Sigmoid colon (tissue), 7 donors: Measurements from ENCODE around the gene TMCO6. TPM values are rescaled to one million over a fixed set of nuclear protein-coding genes. Genes with fewer than 3 reads are reported as not detected.
"Not testable (repeated sequence)": the region's sequence is repeated elsewhere in the genome, so short reads cannot be mapped to it uniquely, and the experiment has no call there.

Experiments
- DNase-seq: peaks from one replicate; pipeline ENCODE4 v3.0.0-alpha.2; 2019
- H3K27ac ChIP-seq, 4 donors: fragments of 200-600 bp; sonication (generic); one replicate each; pipeline ENCODE4 v1.5.1; 2016 to 2019; ENCODE audit warnings: mild to moderate bottlenecking in 1 of 4
- H3K27me3 ChIP-seq, 3 donors: fragments of 200-600 bp; sonication (generic); one replicate each; pipeline ENCODE4 v1.5.1; 2019; ENCODE audit warnings: mild to moderate bottlenecking in 1 of 3
- H3K36me3 ChIP-seq, 4 donors: fragments of 200-600 bp; sonication (generic); one replicate each; pipeline ENCODE4 v1.5.1; 2016 to 2019
- H3K4me1 ChIP-seq, 4 donors: fragments of 200-600 bp; sonication (generic); one replicate each; pipeline ENCODE4 v1.5.1; 2017 to 2019
- H3K4me3 ChIP-seq, 4 donors: fragments of 200-600 bp; sonication (generic); one replicate each; pipeline ENCODE4 v1.5.1; 2017 to 2019; ENCODE audit warnings: mild to moderate bottlenecking in 2 of 4, moderate library complexity in 1 of 4
- H3K9me3 ChIP-seq, 4 donors: fragments of 200-600 bp in 3 of 4; sonication (generic) in 3 of 4; one replicate each; pipeline versions ENCODE4 v1.5.1 to v1.6.1; 2013 to 2019
- CTCF ChIP-seq, 4 experiments: fragments of 450-650 bp in 3 of 4; fragments of 200-600 bp in 1 of 4; IDR thresholded peaks; one replicate each; pipeline ENCODE4 v1.5.1; 2016 to 2019; ENCODE audit warnings: antibody characterized with exemption in 4 of 4, mild to moderate bottlenecking in 3 of 4, moderate library complexity in 2 of 4
- EP300 ChIP-seq, 4 donors: sonication (generic); formaldehyde crosslinking; IDR thresholded peaks; one replicate each; pipeline ENCODE4 v1.6.1; 2017; ENCODE audit warnings: antibody characterized with exemption in 4 of 4
- POLR2A ChIP-seq, 2 donors: fragments of 450-650 bp; IDR thresholded peaks; one replicate each; pipeline ENCODE4 v1.6.1; 2016; ENCODE audit warnings: antibody characterized with exemption in 2 of 2, mild to moderate bottlenecking in 2 of 2, moderate library complexity in 2 of 2
- POLR2AphosphoS5 ChIP-seq, 4 donors: sonication (generic); formaldehyde crosslinking; IDR thresholded peaks; one replicate each; pipeline ENCODE4 v1.6.1; 2017; ENCODE audit warnings: antibody characterized with exemption in 4 of 4
- WGBS, 2 donors: extraction: QIAGEN DNeasy Blood & Tissue Kit; methylation state at CpG; one replicate each; pipeline ENCODE4 v1.1.7; 2013; 5-methylcytosine and 5-hydroxymethylcytosine counted together
- intact Hi-C: fragments of 100-400 bp; cut with DNase I; formaldehyde crosslinking; loops from one replicate; pipeline ENCODE4 v1.15.1; 2023
- polyA plus RNA-seq, 3 donors: library from polyadenylated mRNA; stranded (reverse); fragments of 200-250 nt; gene quantifications; one replicate each; pipeline ENCODE4 v1.2.3, GENCODE V29; 2013
- total RNA-seq, 4 donors: library from RNA; depleted of rRNA; stranded (reverse); fragments of >200 nt; gene quantifications; one replicate each; pipeline ENCODE4 v1.1.0, GENCODE V29; 2016
- donor health status: healthy with polysubstance abuse.
- donor health status: Bipolar disorder and iron deficiency.
- donor health status: healthy.

TMCO6 gene
- total and polyA plus RNA-seq, 7 donors, result 3.9 to 40.2 (median 30.5) TPM

GRCh38 chr5:140595538-140596300 lies 43.5 kb upstream of the TMCO6 start:
- DNase-seq, result peak; percentile 70
- intact Hi-C loops, result no loop called here
- Histone ChIP-seq H3K9me3 (no peaks in the 10 kb centered on the region), H3K27me3 (no peaks in the 10 kb centered on the region), H3K4me3 (no peak overlapping the region), H3K27ac (peak overlapping the region in 3 of 4 donors; percentile 5 to 53 (median 30)), H3K36me3 (no peaks in the 10 kb centered on the region), H3K4me1 (no peaks in the 10 kb centered on the region)
- 54 to 60% methylated on average over 5 of the region's 5 CpGs for WGBS, 2 donors
- TF ChIP-seq POLR2A (IDR thresholded peaks at IDR 0.05) (no peak), POLR2AphosphoS5 (IDR thresholded peaks at IDR 0.05) (peak in 2 of 4 donors; percentile 5 to 47)

GRCh38 chr5:140596321-140596741 lies 42.9 kb upstream of the TMCO6 start:
- Histone ChIP-seq H3K4me3 (peak overlapping the region in 1 of 4 donors; percentile 1), H3K9me3 (no peaks in the 10 kb centered on the region), H3K27ac (peak overlapping the region in 1 of 4 donors; percentile 30), H3K4me1 (no peaks in the 10 kb centered on the region), H3K36me3 (no peaks in the 10 kb centered on the region), H3K27me3 (no peaks in the 10 kb centered on the region)
- TF ChIP-seq POLR2AphosphoS5 (IDR thresholded peaks at IDR 0.05) (peak in 2 of 4 donors; percentile 8 to 26), POLR2A (IDR thresholded peaks at IDR 0.05) (no peak)
- intact Hi-C loops, result no loop called here
- no peak for DNase-seq
- WGBS, 2 donors, result 78 to 83% methylated on average over 1 of the region's 1 CpG

- TF ChIP-seq POLR2AphosphoS5 (IDR thresholded peaks at IDR 0.05) (no peak), EP300 (IDR thresholded peaks at IDR 0.05) (no peak), CTCF (IDR thresholded peaks at IDR 0.05) (no peak), POLR2A (IDR thresholded peaks at IDR 0.05) (no peak)
- H3K36me3 ChIP-seq, result no peaks in the 10 kb centered on the region
These were observed 40.4 kb upstream of the TMCO6 start for GRCh38 chr5:140598836-140599235.

GRCh38 chr5:140600096-140600495 lies 39.2 kb upstream of the TMCO6 start:
- no peaks in the 10 kb centered on the region for H3K4me1 ChIP-seq
- H3K36me3 ChIP-seq, result no peaks in the 10 kb centered on the region
- no peaks in the 10 kb centered on the region for H3K9me3 ChIP-seq
- no peaks in the 10 kb centered on the region for H3K27me3 ChIP-seq
- no peak overlapping the region for H3K4me3 ChIP-seq
- DNase-seq, result no peak
- TF ChIP-seq EP300 (IDR thresholded peaks at IDR 0.05) (no peak), POLR2AphosphoS5 (IDR thresholded peaks at IDR 0.05) (no peak), POLR2A (IDR thresholded peaks at IDR 0.05) (no peak), CTCF (IDR thresholded peaks at IDR 0.05) (no peak)
- intact Hi-C loops, result no loop called here
- H3K27ac ChIP-seq, result no peak overlapping the region

More at GRCh38 chr5:140598836-140599235, 40.4 kb upstream of the TMCO6 start:
- Histone ChIP-seq H3K4me1 (no peaks in the 10 kb centered on the region), H3K4me3 (no peak overlapping the region), H3K27ac (no peak overlapping the region), H3K9me3 (no peaks in the 10 kb centered on the region), H3K27me3 (no peaks in the 10 kb centered on the region)
- intact Hi-C loops, result no loop called here
- WGBS, 2 donors, result 94 to 95% methylated on average over 2 of the region's 2 CpGs
- DNase-seq, result no peak

- Histone ChIP-seq H3K36me3 (no peaks in the 10 kb centered on the region), H3K9me3 (no peaks in the 10 kb centered on the region), H3K4me3 (no peak overlapping the region), H3K27ac (peak overlapping the region in 3 of 4 donors; percentile 32 to 60 (median 40)), H3K27me3 (no peaks in the 10 kb centered on the region), H3K4me1 (no peaks in the 10 kb centered on the region)
- 81 to 84% methylated on average over 4 of the region's 4 CpGs for WGBS, 2 donors
- TF ChIP-seq POLR2A (IDR thresholded peaks at IDR 0.05) (no peak), POLR2AphosphoS5 (IDR thresholded peaks at IDR 0.05) (no peak), EP300 (IDR thresholded peaks at IDR 0.05) (no peak), CTCF (IDR thresholded peaks at IDR 0.05) (no peak)
- DNase-seq, result no peak
- intact Hi-C loops, result no loop called here
These were observed 37.1 kb upstream of the TMCO6 start for GRCh38 chr5:140602147-140602546.

GRCh38 chr5:140603446-140603698 lies 35.9 kb upstream of the TMCO6 start:
- not testable (repeated sequence) for H3K27me3 ChIP-seq, H3K27ac ChIP-seq

More at GRCh38 chr5:140603446-140603698, 35.9 kb upstream of the TMCO6 start:
- 95 to 96% methylated on average over 4 of the region's 4 CpGs for WGBS, 2 donors
- H3K36me3 ChIP-seq, DNase-seq, H3K4me1 ChIP-seq, intact Hi-C loops, H3K9me3 ChIP-seq, H3K4me3 ChIP-seq: not testable (repeated sequence)
